Medulla oblongata (tissue), 1 donor: ENCODE measurements around the gene ZNF568.

Experiments
- DNase-seq: peaks from one replicate; pipeline ENCODE4 v3.0.0-alpha.2; 2015; ENCODE audit errors: extremely low spot score

The ZNF568 gene

DNA sequence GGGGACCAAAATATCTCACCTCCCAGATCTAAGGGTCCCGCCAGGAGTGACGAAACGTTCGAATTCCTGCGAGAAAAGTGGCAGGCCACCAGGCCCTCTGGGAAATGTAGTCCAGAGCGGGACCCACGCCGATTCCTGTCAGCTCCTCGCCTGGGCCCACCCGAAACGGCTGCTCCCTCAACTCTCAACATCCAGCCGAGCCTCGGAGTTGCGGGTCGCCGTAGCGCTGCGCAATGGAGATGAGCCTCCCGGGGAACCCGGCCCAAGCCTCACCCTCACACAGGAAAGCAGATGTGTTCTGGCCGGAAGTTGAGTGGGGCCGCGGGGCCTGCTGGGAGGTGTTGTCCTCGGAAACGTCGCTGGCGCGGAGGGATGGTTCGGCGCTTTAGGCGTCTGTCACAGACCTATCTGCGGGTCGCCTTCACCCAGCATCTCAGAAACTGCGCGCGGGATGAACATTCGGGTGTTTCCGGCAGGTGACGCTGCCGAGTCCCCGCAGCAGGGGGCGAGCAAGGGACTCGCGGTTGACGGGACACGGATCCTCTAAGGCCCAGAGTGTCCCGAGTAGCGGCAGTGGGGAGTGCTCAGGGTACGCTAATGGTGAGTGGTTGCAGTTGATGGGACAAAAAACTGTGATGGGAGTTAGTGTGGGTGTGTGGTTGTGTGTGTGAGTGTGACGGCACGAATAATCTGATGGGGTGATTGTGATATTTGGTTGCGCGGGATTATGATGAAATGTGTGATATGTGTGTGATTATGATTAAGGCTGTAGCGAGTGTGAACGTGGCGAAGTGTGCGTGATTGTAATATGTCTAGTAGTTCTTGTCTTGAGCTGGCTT is at the start of gene ZNF568, which contains the start of gene ZNF829:
ZNF568 (plus strand) TSS at position 341 of the 839 bp plus-strand sequence. CDS start 6,439 bp downstream, outside the sequence.
ZNF829 (minus strand) TSS at position 300 of the 839 bp plus-strand sequence. CDS start 1,124 bp downstream, outside the sequence.
- DNase-seq = peak; percentile 86

DNA sequence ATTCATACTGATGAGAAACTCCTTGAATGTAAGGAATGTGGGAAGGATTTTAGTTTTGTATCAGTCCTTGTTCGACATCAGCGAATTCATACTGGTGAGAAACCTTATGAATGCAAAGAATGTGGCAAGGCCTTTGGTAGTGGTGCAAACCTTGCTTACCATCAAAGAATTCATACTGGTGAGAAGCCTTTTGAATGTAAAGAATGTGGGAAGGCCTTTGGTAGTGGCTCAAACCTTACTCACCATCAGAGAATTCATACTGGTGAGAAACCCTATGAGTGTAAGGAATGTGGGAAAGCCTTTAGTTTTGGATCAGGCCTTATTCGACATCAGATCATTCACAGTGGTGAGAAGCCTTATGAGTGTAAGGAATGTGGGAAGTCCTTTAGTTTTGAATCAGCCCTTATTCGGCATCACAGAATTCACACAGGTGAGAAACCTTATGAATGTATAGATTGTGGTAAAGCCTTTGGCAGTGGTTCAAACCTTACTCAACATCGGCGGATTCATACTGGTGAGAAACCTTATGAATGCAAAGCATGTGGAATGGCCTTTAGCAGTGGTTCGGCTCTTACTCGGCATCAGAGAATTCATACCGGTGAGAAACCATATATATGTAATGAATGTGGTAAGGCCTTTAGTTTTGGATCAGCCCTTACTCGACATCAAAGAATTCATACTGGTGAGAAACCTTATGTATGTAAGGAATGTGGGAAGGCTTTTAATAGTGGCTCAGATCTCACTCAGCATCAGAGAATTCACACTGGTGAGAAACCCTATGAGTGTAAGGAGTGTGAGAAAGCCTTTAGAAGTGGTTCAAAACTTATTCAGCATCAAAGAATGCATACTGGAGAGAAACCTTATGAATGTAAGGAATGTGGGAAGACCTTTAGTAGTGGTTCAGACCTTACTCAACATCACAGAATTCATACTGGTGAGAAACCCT is 38.9 kb upstream of the ZNF568 start:
- DNase-seq = no peak

DNA sequence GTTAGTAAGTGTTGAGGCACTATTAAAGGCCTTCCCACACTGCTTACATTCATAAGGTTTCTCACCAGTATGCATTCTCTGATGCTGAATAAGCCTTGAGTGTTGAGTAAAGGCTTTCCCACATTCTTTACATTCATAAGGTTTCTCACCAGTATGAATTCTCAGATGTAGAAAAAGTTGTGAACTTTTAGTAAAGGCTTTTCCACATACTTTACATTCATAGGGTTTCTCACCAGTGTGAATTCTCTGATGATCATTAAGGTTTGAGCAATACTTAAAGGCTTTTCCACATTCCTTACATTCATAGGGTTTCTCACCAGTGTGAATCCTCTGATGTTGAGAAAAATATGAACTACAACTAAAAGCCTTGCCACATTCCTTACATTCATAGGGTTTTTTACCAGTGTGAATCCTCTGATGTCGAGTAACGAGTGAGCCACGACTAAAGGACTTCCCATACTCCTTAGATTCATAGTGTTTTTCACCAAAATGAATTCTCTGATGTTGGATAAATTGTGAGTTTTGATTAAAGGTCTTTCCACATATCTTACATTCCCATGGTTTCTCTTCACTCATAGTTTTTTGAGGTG is 24.3 kb upstream of the ZNF568 start:
- DNase-seq = no peak

DNA sequence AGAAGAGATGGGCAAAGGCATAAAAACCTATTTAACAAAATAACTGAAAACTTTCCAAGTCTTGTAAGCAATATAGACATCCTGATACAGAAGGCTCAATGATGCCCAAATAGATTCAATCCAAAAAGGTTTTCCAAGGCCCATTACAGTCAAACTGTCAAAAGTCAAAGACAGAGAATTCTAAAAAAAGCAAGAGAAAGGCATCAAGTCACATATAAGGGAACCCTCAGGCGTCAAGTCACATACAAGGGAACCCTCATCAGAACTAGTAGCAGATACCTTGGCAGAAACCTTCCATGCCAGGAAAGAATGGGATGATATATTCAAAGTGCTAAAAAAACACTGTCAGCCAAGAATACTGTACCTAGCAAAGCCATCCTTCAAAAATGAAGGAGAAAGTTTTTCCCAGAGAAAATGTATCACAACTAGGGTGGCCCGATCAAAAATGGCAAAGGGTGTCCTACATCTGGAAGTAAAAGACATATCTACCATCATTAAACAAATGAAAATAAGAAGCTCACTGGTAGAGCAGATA is 21.2 kb upstream of the ZNF568 start:
- DNase-seq = no peak

DNA sequence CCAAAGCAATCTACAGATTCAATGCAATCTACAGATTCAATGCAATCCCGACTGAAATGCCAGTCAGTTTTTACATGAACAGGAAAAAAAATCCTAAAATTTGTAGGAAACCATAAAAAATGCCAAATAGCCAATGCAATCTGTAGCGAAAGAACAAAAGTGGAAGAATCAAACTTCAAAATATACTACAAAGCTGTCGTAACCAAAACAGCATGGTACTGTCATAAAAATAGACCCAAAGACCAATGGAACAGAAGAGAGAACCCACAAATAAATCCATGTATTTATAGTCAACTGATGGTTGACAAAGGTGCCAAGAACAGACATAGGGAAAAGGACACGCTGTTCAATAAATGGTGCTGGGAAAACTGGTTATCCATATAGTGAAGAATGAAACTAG is 17.7 kb upstream of the ZNF568 start:
- DNase-seq = no peak

DNA sequence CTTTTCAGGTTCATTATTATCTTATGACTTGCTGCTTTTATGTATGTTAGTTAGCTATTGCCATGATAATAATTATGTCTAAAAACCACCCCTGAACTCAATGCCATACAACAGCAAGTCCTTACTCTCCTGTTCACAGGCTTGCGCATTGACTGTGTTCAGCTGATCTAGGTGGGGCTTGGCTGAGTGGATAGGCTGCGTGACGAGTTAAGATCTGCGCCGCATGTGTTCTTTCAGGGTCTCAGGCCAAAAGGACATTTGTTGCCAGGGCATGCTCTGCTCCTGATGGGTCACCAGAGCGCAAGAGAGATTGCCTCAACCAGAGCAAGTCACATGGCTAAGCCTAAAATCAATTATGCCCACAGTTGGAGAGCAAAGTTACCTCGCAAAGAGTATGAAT is 859 bp downstream of the ZNF568 start:
- DNase-seq = peak; percentile 19

DNA sequence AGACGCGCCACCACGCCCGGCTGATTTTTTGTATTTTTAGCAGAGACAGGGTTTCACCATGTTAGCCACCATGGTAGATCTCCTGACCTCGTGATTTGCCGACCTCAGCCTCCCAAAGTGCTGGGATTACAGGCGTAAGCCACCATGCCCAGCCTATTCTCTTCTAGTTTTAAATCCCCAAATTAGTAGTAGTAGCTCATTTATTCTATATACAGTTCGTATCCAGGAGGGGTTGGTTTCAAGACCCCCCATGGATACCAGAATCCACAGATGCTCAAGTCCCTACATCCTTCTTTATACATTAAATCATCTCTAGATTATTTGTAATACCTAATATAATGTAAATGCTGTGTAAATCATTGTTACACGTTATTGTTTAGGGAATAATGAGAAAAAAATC is 2.0 kb downstream of the ZNF568 start:
- no peak for DNase-seq

DNA sequence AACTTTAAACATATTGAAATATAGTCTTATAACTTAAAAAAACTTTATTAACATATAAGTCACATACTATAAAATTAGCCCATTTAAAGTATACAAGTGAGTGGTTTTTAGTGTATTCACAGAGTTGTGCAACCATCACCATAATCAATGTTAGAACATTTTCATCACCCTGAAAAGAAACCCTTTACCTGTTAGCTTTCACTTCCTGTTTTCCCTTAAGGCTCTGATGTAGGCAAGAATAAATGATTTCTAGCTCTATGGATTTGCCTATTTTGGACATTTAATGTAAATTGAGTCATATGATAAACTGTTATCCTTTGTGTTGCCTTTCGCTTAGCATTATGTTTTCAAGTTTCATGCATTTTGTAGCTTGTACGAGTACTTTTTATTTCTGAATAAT is 15.6 kb downstream of the ZNF568 start:
- no peak for DNase-seq

DNA sequence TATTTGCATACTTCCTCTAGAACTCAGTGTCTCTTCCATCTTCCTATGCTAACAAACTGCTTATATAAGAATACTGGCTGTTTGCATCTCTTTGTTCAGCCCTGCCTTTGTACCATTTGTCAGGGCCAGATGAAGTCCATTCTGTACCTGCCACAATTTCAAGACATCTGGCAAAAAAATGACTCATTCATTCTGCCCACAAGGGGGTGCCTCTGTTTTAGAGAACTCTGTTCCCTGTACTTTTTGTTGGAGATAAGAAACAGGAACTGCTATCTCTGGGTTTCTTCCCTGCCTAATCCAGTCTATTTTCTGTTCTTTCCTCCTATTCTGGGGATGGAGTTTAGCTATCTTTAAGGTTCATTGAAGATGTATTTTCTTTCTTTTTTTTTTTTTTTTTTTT is 23.0 kb downstream of the ZNF568 start:
- no peak for DNase-seq

DNA sequence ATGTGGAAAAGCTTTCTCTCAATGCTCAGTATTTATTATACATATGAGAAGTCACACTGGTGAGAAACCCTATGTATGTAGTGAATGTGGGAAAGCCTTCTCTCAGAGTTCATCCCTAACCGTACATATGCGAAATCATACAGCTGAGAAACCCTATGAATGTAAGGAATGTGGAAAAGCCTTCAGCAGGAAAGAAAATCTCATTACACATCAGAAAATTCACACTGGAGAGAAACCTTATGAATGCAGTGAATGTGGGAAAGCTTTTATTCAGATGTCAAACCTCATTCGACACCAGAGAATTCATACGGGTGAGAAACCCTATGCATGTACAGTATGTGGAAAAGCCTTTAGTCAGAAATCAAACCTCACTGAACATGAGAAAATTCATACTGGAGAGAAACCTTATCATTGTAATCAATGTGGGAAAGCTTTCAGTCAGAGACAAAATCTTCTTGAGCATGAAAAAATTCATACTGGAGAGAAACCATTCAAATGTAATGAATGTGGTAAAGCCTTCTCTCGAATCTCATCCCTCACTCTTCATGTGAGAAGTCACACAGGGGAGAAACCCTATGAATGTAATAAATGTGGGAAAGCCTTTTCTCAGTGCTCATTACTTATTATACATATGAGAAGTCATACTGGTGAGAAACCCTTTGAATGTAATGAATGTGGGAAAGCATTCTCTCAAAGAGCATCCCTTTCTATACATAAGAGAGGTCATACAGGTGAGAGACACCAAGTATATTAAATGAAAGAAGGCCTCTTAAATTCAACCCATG is 34.4 kb downstream of the ZNF568 start:
- no peak for DNase-seq

DNA sequence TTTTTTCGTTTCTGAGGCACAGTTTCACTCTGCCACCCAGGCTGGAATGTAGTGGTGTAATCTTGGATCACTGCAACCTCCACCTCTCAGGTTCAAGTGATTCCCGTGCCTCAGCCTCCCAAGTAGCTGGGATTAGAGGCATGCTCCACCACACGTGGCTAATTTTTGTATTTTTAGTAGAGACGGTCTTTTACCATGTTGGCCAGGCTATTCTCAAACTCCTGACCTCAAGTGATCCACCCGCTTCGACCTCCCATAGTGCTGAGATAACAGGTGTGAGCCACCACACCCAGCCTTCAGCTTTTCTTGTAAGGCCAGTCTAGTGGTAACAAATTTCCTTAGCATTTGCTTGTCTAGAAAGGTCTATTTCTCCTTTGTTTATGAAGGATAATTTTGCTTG is 46.2 kb downstream of the ZNF568 start:
- no peak for DNase-seq

DNA sequence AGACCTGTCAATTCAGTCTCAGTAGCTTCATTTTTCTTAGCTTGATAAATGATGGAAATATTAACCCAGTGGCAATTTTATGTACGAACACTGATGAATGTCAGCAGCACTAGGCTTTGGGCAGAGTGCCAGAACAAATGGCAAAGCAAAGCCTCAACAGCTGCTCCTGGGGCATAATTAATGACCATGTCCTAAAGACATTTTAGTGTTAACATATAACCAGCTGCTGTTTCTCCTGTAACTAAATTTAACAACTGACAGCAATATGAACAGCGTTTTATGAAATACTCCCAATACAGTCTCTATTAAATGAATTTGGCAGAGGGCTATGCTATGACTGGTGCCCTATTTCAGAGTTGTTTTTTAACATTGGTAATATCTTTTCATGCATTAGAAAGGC is 47.1 kb downstream of the ZNF568 start:
- no peak for DNase-seq

DNA sequence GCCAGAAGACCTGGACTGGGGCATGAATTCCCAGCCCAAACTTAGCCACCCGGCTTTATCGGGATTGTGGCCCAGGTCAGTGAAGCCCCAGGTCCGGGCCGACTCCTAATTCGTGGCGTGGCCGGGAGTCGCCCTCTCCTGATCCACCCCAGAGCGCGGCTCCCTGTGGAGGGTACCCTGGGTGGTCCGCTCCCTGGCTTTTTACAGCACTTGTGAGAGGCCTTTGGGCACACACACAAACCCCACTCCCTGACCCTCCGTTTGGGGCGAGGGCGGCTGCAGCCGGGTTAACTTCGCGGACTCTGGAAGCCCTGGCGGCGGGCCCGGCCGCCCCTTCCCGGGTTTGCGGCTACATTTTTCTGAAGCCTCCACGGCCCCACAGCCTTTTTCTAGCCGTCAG is 56.4 kb downstream of the ZNF568 start:
- DNase-seq = no peak

DNA sequence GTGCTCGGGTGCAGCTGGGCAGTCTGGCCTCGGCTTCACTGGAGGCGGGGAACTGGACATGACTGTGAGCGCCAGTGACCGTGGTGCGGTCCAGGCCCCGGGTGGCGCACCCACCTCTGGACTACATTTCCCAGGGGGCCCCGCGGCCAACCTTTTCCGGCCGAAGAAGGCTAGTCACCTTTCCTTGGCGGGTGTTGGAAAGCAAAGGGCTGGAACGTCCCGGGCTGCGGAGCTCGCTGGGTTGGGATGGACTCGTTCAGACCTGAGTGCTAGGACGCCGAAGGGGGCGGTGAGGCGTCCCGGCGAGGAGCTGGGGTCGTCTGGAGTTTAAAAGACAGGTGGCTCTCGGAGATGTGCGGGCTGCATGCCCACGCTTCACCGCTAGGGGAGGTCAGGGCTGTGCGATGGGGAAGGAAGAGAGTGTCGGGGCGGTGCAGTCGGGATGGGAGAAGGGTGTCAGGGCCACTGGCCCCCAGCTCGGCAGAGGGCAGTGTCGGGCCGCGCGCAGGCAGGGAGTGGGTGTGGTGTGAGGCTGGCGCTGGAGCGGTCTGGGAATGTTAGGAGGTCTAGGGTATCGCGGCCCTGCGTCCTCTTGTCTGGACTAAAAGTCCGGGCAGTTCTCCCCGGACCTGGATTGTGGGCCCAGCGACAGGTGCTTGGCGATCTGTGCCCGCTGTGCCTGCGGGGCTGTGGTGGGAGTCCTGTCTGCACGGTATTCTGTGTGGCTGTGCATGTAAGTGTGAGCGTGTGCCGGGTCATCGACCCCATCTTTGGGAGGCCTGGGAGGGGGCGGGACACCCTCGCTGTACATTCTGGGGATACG is 57.1 kb downstream of the ZNF568 start:
- DNase-seq = peak; percentile 91

DNA sequence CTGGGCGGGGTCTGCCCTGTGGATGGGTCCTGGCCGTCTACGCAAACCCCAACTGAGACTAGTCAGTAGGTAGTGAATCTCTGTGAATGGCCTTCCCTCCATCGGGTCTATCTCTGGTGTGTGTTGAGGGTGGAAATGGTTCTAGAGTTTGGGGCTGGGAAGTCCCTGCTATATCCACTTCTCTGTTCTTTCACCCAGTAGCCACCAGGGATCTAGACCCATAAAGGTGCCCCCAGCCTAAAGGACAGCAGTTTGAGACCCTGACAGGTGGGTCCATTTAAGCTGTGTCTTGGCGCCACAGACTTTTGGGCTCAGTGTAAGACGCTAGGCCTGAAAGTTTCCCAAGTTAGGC is 57.7 kb downstream of the ZNF568 start:
- no peak for DNase-seq

DNA sequence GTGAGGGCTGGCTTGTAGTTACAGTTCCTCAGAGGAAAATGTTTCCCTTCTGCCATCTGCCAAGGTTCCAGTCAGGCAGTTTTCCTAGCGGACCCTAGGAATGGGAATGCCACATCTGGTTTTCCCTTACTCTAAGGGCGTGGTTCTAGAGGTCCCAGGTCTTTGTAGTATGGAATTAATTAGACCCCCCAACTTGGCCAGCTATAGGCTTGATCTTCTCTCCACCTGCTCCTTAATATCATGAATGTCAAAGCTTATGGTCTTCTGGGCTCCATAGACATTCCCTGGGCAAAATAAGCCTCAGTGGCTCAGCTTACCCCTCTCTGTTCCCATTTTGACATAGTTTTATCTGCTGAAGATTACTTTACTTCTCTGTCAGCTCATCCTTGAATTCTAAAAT is 70.0 kb downstream of the ZNF568 start:
- no peak for DNase-seq

DNA sequence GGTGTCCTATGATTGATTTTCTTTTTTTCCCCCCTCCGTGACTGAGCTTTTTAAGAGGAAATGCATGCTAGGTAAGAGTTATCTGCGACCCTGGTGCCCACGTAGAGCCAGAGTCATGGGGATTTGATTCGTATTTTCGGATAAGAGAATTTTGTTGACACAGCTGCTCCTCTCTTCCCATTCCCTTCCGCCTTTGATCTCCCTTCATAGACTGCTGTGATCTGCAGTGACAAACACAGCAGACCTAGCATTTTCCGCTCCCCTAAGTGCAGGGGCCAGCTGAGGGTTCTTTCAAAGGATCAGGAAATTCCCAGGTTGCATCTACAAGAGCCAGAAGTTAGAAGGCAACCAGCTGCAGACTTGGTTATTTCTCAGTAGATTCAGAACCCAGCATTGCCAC is 70.5 kb downstream of the ZNF568 start:
- no peak for DNase-seq

DNA sequence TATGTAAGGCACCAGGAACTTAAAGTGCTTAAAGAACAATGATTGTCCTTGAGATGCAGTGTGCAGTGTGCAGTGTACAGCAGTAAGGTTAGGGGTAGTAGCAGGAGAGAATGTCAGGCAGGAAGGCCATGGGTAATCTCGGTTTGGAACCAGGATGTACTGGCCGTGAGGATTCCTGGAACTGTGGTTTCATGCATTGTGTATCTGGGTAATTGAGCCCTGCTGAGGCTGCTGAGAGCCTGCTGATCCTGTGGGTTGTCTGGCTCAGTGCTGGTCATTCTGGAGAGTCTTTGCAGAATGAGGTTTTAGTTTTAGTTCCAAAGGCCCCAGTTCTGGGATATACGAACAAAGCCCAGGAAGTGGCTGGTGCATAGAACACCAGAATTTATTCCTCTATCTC is 71.0 kb downstream of the ZNF568 start:
- DNase-seq = no peak

DNA sequence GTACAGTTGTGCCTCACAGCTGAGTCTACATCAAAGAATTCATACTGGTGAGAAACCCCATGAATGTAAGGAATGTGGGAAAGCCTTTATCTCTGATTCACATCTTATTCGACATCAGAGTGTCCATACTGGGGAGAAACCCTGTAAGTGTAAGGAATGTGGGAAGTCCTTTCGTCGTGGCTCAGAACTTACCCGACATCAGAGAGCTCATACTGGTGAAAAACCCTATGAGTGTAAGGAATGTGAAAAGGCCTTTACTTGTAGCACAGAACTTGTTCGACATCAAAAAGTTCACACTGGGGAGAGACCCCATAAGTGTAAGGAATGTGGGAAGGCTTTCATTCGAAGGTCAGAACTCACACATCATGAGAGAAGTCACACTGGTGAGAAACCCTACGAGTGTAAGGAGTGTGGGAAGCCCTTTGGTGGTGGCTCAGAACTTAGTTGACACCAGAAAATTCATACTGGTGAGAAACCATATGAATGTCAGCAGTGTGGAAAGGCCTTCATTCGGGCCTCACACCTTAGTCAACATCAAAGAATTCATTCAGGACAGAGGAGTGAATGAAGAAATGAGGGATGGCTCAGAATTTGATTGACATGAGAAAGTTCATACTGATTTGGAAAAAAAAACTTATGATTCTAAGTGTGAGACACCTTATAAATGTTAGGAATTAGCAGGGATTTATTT is 81.2 kb downstream of the ZNF568 start:
- DNase-seq = no peak

DNA sequence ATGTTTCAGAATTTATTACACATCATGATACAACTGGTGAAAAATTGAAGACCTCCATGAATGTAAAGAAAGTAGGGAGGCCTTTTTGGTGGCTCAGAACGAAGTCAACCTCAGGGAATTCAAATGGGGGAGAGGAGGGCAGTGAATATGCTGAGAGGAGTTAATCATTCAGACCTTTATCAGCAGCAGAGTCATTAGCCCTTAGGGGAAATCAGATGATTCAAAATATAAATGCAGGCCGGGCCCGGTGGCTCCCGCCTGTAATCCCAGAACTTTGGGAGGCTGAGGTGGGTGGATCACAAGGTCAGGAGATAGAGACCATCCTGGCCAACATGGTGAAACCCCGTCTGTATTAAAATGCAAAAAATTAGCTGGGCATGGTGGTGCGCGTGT is 81.7 kb downstream of the ZNF568 start:
- DNase-seq = no peak
